CD4-positive, alpha-beta T cell treated with Interleukin-15 for 1 hour (primary cell): ENCODE data around the gene IFI6.
"Not testable (repeated sequence)": the region's sequence is repeated elsewhere in the genome, so short reads cannot be mapped to it uniquely, and the experiment has no call there.

Experiments used
- DNase-seq: peaks from one replicate; pipeline ENCODE4 v3.0.0-alpha.2; 2020

Gene IFI6, protein sequence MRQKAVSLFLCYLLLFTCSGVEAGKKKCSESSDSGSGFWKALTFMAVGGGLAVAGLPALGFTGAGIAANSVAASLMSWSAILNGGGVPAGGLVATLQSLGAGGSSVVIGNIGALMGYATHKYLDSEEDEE

DNA sequence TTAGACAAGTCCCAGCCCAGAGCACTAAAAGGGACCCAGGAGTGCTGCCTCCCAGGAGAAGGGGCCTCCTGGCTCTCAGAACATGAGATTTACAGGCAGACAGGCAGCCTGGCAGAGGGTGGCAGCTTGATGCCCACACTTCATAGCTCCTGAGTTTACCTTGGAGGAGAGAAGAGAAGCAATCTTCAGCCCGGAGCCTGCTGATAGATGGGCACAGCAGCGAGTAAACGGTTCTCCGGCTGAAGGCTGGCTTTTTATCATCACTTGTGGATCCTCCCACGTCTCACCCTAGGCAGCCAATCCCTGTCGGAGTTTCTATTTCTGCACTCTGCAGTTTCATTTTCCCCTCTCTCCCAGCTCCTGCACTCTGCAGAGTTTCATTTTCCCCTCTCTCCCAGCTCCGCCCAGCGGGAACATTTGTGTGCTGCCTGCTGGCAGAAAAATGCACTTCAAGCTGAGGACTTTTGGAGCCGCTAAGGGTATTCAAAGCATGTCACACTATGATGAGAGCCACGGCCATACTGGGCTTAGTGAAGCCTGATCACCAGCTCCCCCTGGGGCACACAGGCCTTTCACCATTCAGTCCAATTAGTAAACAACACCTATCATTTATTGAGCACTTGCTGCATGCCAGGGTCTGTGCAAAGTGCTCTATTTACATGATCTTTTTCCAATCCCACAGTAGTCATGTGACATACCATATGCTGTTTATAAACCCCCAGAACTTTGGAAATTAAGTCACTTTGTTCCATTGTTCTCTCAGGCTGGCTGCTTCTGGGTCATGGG is at the start of gene IFI6:
Gene IFI6, minus strand, starts transcription at position 229 of the 786 bp plus-strand sequence. CDS start 2,878 bp downstream, outside the sequence.
- peak; percentile 78 for DNase-seq

- no peak for DNase-seq
These were observed 47.6 kb upstream of the IFI6 start for GRCh38 chr1:27719286-27720251.

DNA sequence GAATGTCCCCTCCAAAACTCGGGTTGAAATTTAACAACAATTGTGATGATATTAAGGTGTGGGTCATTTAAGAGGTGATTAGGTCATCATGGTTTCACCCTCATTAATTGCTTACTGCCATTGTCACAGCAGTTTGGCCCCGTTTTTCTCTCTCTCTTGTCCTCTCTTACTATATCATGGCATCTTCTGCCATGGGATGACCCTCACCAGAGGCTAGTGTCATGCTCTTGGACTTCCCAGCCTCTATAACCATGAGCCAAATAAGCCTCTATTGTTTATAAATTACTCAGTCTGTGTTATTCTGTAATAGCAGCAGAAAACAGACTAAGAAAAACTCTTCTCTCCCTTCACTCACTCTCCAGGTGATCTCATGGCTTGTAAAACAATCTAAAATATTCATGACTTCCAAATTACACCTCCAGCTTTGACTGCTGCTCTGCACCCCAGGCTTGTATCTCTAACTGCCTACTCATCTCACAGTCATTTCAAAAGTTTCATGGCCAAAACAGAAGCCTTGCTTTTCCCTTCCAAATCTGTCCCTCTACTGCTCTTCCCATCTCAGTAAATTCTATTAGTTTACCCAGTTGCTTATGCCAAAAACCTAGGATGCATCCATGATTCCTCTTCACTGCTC is 44.4 kb upstream of the IFI6 start:
- DNase-seq = no peak

DNA sequence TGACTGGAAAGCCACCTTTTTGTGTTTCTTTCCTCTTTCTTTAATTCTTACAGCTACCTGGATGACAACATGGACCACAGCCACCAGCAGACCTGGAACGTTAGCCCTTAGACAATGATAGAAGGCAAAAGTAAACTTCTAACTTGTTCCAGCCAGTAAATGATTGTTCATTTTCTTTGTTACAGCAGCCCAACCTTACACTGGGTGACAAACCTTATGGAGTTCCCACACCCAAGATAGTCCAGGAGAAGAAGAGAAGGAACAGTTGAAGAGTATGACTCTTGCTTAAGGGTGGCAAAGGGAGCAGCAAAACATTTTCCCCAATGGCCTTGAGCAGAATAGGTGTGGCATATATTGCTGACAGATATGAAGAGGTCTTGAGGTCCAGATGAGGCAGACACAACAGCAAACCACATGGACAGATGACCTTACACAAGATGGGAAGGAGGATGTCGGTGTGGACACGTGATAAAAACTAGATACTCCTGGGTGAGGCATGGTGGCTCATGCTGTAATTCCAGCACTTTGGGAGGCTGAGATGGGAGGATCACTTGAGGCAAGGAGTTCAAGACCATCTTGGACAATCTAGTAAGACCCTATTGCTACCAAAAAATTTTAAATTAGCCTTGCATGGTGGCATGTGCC is 42.0 kb upstream of the IFI6 start:
- no peak for DNase-seq

- DNase-seq = no peak
These were observed 41.2 kb upstream of the IFI6 start for GRCh38 chr1:27713139-27713725.

DNA sequence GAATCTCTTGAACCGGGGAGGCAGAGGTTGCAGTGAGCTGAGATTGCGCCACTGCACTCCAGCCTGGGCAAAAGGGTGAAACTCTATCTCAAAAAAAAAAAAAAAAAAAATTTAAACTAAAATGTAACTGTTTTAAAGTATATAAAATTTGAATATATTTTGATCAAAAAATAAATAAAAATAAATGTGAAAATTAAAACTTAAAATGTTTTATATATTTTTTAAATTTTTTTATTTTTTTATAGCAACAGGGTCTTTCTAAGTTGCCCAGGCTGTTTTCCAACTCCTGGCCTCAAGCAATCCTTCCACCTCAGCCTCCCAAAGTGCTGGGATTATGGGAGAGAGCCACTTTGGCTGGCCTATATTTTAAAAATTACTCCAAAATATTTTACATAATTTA is 38.6 kb upstream of the IFI6 start:
- no peak for DNase-seq

GRCh38 chr1:27705545-27705944 is 33.6 kb upstream of the IFI6 start:
- no peak for DNase-seq

DNA sequence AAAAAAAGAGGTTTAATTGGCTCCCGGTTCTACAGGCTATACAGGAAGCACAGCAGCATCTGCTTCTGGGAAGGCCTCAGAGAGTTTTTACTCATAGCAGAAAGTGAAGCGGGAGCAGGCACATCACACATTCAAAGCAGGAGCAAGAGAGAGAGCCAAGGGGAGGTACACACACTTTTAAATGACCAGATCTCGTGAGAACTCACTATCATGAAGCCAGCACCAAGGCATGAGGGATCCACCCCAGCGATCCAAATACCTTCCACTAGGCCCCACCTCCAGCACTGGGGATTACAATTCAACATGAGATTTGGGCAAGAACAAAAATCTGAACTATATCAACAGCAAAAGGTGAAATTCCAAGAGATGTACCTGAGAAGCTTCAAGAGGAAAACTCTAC is 33.0 kb upstream of the IFI6 start:
- no peak for DNase-seq

- DNase-seq = not testable (repeated sequence)
These were observed 24.8 kb upstream of the IFI6 start for GRCh38 chr1:27696835-27697234.

DNA sequence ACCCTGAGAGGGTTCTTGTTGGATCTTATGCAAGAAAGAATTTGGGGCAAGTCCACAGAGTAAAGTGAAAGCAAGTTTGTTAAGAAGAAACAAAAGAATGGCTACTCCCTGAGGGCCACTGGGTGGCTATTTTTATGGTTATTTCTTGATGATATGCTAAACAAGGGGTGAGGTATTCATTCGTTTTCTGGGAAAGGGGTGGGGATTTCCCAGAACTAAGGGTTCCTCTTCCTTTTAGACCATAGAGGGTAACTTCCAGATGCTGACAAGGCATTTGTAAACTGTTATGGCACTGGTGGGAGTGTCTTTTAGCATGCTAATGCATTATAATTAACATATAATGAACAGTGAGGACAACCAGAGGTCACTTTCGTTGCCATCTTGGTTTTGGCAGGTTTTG is 18.2 kb upstream of the IFI6 start:
- DNase-seq = no peak

DNA sequence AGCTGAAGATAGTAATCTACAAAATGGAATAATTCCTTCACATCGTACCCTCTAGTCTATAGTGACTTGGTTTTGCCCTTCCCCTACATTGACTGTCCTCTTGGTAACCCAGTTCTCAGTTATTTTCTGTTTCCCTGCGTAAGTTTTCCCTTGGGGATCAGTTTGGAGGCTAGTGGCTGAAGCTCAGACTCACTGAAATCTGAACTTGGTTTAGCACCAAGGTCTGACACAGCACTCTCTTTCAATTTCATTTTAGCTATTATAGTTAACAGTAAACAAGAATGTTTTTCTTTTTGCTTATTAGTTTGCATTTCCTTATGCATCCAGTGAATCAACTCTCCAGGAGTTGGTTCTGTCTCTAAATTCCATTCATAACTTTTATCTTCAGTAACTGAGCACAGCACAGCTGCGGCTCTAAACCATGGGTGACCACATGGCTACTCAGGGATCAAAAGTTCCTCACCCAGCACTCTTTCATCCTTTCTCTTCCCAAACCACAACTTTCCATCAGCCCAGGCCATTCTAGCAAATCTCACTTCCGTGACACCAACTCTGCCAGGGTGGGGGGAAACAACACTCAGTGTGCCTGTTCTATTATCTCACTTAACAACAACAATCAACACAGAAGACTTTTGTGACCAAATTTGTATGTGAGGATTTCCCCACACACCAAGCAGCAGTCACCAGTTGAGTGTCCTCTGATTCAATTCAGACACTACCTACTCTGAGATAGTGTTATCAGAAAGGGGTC is 17.6 kb upstream of the IFI6 start:
- no peak for DNase-seq

GRCh38 chr1:27687906-27688305 is 15.9 kb upstream of the IFI6 start:
- DNase-seq = no peak

DNA sequence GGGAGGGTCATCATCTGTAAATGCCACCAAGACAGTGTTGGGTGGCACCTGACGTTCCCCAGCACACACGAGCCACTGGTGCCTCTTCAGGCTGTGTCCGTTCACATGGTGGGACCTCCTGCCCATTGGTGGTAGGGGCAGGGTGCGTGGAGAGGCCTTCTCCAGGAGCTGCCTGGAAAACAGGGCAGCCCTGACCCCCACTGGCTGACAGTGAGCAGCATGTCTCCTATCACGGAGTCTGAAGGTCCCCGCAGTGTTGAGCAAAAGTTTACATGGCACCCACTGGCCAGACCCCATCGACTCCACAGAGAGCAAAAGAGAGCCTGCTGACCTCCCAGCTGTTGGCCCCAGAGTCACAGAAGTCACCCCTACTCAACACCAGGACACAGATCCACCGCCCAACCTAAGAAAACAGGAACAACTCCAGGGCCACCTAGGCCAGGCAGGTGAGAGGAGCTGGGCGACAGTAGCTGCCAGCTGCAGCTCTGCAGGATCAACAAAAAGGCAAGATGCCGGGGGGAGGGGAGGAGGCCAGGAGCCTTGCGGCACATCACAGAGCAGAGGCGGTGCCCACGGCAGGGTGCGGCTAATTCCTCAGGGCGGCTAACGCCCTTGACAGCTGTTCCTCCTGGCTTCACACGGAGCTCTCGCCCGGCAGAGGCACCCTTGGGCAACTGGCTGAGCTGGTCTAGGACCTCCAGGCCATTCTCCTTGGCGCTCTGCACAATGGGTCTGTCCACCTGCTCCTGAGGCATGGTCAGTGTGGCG is 14.4 kb upstream of the IFI6 start:
- no peak for DNase-seq

DNA sequence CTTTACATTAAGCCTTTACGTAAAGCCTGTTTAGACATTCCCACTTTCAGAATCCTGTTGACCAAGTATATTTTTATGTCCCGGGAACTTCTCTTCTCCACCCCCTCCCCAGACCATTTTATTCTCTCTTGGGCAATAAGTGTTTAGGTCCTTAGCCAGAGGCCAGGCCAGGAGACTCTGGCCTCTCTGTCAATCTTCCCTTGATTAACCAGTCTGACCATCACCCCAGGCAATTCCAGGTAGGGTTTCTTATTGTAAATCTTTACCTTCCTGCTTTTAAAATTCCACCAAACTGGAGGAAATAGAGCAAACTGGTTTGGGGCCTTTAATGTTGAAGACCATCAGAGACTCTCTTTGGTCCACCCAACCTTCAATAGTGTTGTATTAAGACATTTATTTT is 12.2 kb upstream of the IFI6 start:
- no peak for DNase-seq

GRCh38 chr1:27682351-27682944 is 10.5 kb upstream of the IFI6 start:
- no peak for DNase-seq

DNA sequence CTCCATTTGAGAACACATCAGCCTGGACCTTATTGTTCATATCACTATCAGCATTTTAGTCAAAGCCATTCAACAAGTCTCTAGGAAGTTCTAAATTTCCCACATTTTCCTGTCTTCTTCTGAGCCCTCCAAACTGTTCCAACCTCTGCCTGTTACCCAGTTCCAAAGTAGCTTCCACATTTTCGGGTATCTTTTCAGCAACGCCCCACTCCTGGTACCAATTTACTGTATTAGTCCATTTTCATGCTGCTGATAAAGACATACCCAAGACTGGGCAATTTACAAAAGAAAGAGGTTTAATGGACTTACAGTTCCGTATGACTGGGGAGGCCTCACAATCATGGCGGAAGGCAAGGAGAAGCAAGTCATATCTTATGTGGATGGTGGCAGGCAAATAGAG is 9.6 kb upstream of the IFI6 start:
- DNase-seq = not testable (repeated sequence)

- not testable (repeated sequence) for DNase-seq
These were observed 8.3 kb upstream of the IFI6 start for GRCh38 chr1:27680225-27680791.

DNA sequence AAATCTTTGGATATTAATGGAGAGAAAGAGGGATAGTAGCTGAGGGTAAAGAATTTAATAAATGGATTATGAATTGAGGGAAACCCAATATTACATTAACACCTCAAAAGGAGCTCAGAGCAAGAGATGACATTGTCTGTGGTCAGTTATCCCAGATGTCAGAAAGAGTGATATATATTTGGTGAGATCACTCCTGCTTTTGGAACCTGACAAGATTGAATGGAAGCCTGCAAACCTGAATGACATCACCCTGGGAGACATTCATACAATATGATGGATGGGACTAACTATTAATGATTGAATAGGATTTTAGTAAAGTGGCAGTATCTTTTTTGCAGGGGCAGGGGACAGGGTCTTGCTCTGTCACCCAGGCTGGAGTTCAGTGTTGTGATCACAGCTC is 6.8 kb upstream of the IFI6 start:
- no peak for DNase-seq

GRCh38 chr1:27676410-27676809 is 4.4 kb upstream of the IFI6 start:
- no peak for DNase-seq

- no peak for DNase-seq
These were observed 739 bp upstream of the IFI6 start for GRCh38 chr1:27672750-27673112.
